Measurements from ENCODE around the gene TBC1D21.

The TBC1D21 gene

DNA sequence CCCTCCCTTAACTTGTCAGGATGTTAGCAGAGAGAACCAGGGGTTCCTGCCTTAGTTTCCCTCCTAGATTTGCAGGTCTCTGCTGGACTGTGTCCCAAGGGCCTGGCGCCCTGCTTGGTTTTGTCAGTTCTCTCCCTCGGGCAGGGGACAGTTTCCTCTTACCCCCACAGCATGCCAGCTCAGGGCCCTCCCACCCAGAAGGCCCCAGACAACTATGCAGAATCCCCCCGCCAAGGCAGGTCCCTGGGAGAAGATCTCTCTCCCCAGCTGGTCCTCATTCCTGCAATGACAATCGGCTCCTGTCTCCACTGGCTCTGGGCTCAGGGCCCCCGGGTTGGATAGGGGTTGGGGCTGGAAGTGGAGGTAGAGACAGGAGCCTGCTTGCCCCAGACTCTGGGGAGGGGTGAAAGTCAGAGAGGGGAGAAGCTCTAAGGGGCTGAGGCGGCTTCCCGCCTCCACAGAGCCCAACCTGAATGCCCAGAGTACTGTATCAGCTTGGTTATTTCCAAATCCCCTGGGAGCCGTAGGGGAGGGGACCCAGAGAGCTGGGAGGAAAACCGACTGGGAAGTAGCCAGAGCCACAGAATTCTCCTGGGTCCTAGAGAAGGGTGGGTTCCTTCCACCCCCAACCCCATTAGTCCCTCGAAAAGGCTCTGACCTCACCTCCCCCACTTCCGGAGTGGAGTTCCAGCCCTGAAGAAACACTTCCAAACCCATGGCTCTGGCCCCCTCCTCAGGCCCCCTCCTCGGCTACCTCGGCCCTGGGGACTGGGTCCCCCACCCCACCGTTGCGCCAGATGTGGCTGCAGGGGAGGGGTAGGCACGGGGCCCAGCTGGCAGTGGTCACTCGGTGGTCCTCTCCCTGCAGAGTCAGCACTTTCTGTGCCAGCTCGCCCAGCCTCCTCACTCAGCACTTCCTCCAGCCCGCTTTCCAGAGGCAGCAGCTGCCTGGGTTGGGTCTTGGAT is 49.1 kb downstream of the TBC1D21 start:
- no peak overlapping the region for H3K27ac ChIP-seq (ENCODE audit: low read depth, low read length)
- no peaks in the 10 kb centered on the region for H3F3A ChIP-seq (ENCODE audit: control insufficient read depth, insufficient read depth)
- no peak overlapping the region for H3K4me2 ChIP-seq (ENCODE audit: low read length)
- H3K4me1 ChIP-seq (ENCODE audit: control insufficient read depth, low read length), result peaks cover 4% of the 10 kb centered on the region
- no peaks in the 10 kb centered on the region for H3K79me2 ChIP-seq (ENCODE audit: control insufficient read depth, low read length)
- peaks cover 3% of the 10 kb centered on the region; the same call in 1 of the 2 replicates for H3K27me3 ChIP-seq (ENCODE audit: control insufficient read depth, low read length)
- no peaks in the 10 kb centered on the region for H3K9me2 ChIP-seq (replicated peaks; ENCODE audit: control insufficient read depth, low read length)
- no peaks in the 10 kb centered on the region for H4K20me1 ChIP-seq (ENCODE audit: control insufficient read depth, insufficient read depth, low read depth, low read length)
- no peaks in the 10 kb centered on the region for H3K9me3 ChIP-seq (ENCODE audit: control insufficient read depth, insufficient read depth, low read length)
- no peak overlapping the region for H3K4me3 ChIP-seq (ENCODE audit: low read length)
- no peak for TF ChIP-seq EZH2phosphoT487 (IDR thresholded peaks at IDR 0.05; ENCODE audit: borderline replicate concordance, low read length)
- no peak for TF ChIP-seq CTCF (IDR thresholded peaks at IDR 0.05; ENCODE audit: low read depth, low read length, poor library complexity, severe bottlenecking)
- no peaks in the 10 kb centered on the region for H3K36me3 ChIP-seq (ENCODE audit: control insufficient read depth, low read length)

GRCh38 chr15:73923156-73923487 is 49.8 kb downstream of the TBC1D21 start:
- Histone ChIP-seq H3K9me2 (replicated peaks; ENCODE audit: control insufficient read depth, low read length) (no peaks in the 10 kb centered on the region), H3K79me2 (ENCODE audit: control insufficient read depth, low read length) (no peaks in the 10 kb centered on the region), H3K4me3 (ENCODE audit: low read length) (no peak overlapping the region), H3K9me3 (ENCODE audit: control insufficient read depth, insufficient read depth, low read length) (no peaks in the 10 kb centered on the region), H3K4me2 (ENCODE audit: low read length) (no peak overlapping the region), H3K27ac (ENCODE audit: low read depth, low read length) (no peak overlapping the region), H3K27me3 (ENCODE audit: control insufficient read depth, low read length) (peaks cover 3% of the 10 kb centered on the region; the same call in 1 of the 2 replicates), H3F3A (ENCODE audit: control insufficient read depth, insufficient read depth) (no peaks in the 10 kb centered on the region), H4K20me1 (ENCODE audit: control insufficient read depth, insufficient read depth, low read depth, low read length) (no peaks in the 10 kb centered on the region), H3K4me1 (ENCODE audit: control insufficient read depth, low read length) (peaks cover 4% of the 10 kb centered on the region), H3K36me3 (ENCODE audit: control insufficient read depth, low read length) (no peaks in the 10 kb centered on the region)
- no peak for TF ChIP-seq EZH2phosphoT487 (IDR thresholded peaks at IDR 0.05; ENCODE audit: borderline replicate concordance, low read length)
- no peak for TF ChIP-seq CTCF (IDR thresholded peaks at IDR 0.05; ENCODE audit: low read depth, low read length, poor library complexity, severe bottlenecking)

- peaks cover 3% of the 10 kb centered on the region; the same call in 1 of the 2 replicates for H3K27me3 ChIP-seq (ENCODE audit: control insufficient read depth, low read length)
- no peak overlapping the region for H3K4me3 ChIP-seq (ENCODE audit: low read length)
- H3K9me2 ChIP-seq (replicated peaks; ENCODE audit: control insufficient read depth, low read length), result no peaks in the 10 kb centered on the region
- no peak for TF ChIP-seq CTCF (IDR thresholded peaks at IDR 0.05; ENCODE audit: low read depth, low read length, poor library complexity, severe bottlenecking)
- TF ChIP-seq EZH2phosphoT487 (IDR thresholded peaks at IDR 0.05; ENCODE audit: borderline replicate concordance, low read length), result no peak
- H3K4me2 ChIP-seq (ENCODE audit: low read length), result no peak overlapping the region
- H4K20me1 ChIP-seq (ENCODE audit: control insufficient read depth, insufficient read depth, low read depth, low read length), result no peaks in the 10 kb centered on the region
- no peaks in the 10 kb centered on the region for H3K79me2 ChIP-seq (ENCODE audit: control insufficient read depth, low read length)
- no peaks in the 10 kb centered on the region for H3K36me3 ChIP-seq (ENCODE audit: control insufficient read depth, low read length)
- no peaks in the 10 kb centered on the region for H3K9me3 ChIP-seq (ENCODE audit: control insufficient read depth, insufficient read depth, low read length)
- no peaks in the 10 kb centered on the region for H3F3A ChIP-seq (ENCODE audit: control insufficient read depth, insufficient read depth)
- H3K27ac ChIP-seq (ENCODE audit: low read depth, low read length), result no peak overlapping the region
- H3K4me1 ChIP-seq (ENCODE audit: control insufficient read depth, low read length), result peaks cover 4% of the 10 kb centered on the region
Measured at GRCh38 chr15:73923488-73924164, 50.3 kb downstream of the TBC1D21 start.

Data from DOHH2 (cell line).